Neuronal stem cell (in vitro differentiated cells): ENCODE data around the gene CLDN14.

Experiments
- DNase-seq: peaks from one replicate; pipeline ENCODE4 v3.0.0-alpha.2; 2013; ENCODE audit warnings: low spot score
- H2AFZ ChIP-seq: one replicate; pipeline ENCODE4 v1.6.1; 2013; ENCODE audit warnings: mild to moderate bottlenecking, low read length, inconsistent platforms
- H2AK5ac ChIP-seq: 2 replicates; pipeline ENCODE4 v1.6.1; 2013; ENCODE audit warnings: low read depth, mild to moderate bottlenecking, inconsistent platforms, low read length, moderate library complexity, mixed read lengths
- H2BK120ac ChIP-seq: 2 replicates; pipeline ENCODE4 v1.6.1; 2013; ENCODE audit warnings: low read depth, mild to moderate bottlenecking, inconsistent platforms, low read length, moderate library complexity, mixed read lengths
- H2BK12ac ChIP-seq: one replicate; pipeline ENCODE4 v1.6.1; 2013; ENCODE audit warnings: low read length, inconsistent platforms
- H2BK15ac ChIP-seq: 2 replicates; pipeline ENCODE4 v1.6.1; 2013; ENCODE audit warnings: mild to moderate bottlenecking, low read length, inconsistent platforms, mixed read lengths
- H2BK5ac ChIP-seq: one replicate; pipeline ENCODE4 v1.6.1; 2013; ENCODE audit warnings: inconsistent platforms, mild to moderate bottlenecking, low read length, moderate library complexity
- H3K14ac ChIP-seq: one replicate; pipeline ENCODE4 v1.6.1; 2013; ENCODE audit warnings: low read length, inconsistent platforms
- H3K18ac ChIP-seq: 2 replicates; pipeline ENCODE4 v1.6.1; 2013; ENCODE audit warnings: low read length, inconsistent platforms
- H3K23ac ChIP-seq: 2 replicates; pipeline ENCODE4 v1.6.1; 2013; ENCODE audit warnings: low read depth, mild to moderate bottlenecking, mixed read lengths, low read length, inconsistent platforms; ENCODE audit not compliant: poor library complexity
- H3K27ac ChIP-seq: replicated peaks from 3 replicates; pipeline ENCODE4 v1.5.1; 2013; ENCODE audit warnings: low read length, inconsistent platforms
- H3K27me3 ChIP-seq, 3 experiments: 2 replicates each; pipeline ENCODE4 v1.6.1; 2013; ENCODE audit warnings: low read length in 3 of 3, mild to moderate bottlenecking in 2 of 3, inconsistent platforms in 1 of 3, low read depth in 1 of 3, mixed read lengths in 1 of 3, moderate library complexity in 1 of 3; ENCODE audit not compliant: control insufficient read depth in 3 of 3, insufficient read depth in 3 of 3
- H3K36me3 ChIP-seq, 2 donors: replicated peaks in 1 of 2; 2 replicates each; pipeline ENCODE4 v1.6.1; 2013; ENCODE audit warnings: low read length in 2 of 2; ENCODE audit not compliant: control insufficient read depth in 2 of 2, insufficient read depth in 2 of 2
- H3K4ac ChIP-seq: 2 replicates; pipeline ENCODE4 v1.6.1; 2013; ENCODE audit warnings: inconsistent platforms, mild to moderate bottlenecking, low read length, moderate library complexity
- H3K4me1 ChIP-seq, 2 donors: 1 replicate in 1 of 2; 2 replicates in 1 of 2; pipeline ENCODE4 v1.6.1; 2013; ENCODE audit warnings: low read length in 2 of 2, low read depth in 1 of 2; ENCODE audit not compliant: control insufficient read depth in 2 of 2, insufficient read depth in 1 of 2
- H3K4me2 ChIP-seq: one replicate; pipeline ENCODE4 v1.6.1; 2013; ENCODE audit warnings: mild to moderate bottlenecking, low read length, inconsistent platforms; ENCODE audit not compliant: insufficient read depth, poor library complexity, severe bottlenecking
- H3K4me3 ChIP-seq, 2 donors: 2 replicates each; pipeline ENCODE4 v1.5.1; 2013; ENCODE audit warnings: low read length in 2 of 2, mild to moderate bottlenecking in 2 of 2, inconsistent platforms in 1 of 2, moderate library complexity in 1 of 2
- H3K79me1 ChIP-seq: one replicate; pipeline ENCODE4 v1.6.1; 2013; ENCODE audit warnings: low read depth, mild to moderate bottlenecking, inconsistent platforms, low read length, moderate library complexity
- H3K9ac ChIP-seq: one replicate; pipeline ENCODE4 v1.6.1; 2013; ENCODE audit warnings: mild to moderate bottlenecking, low read depth, low read length, inconsistent platforms; ENCODE audit not compliant: poor library complexity
- H3K9me3 ChIP-seq, 2 donors: replicated peaks in 1 of 2; 2 replicates each; pipeline versions ENCODE3 to v1.6.1; 2013; ENCODE audit warnings: low read length in 2 of 2, mild to moderate bottlenecking in 2 of 2, inconsistent platforms in 1 of 2, low read depth in 1 of 2, mixed read lengths in 1 of 2, moderate library complexity in 1 of 2; ENCODE audit not compliant: control insufficient read depth in 2 of 2, insufficient read depth in 1 of 2
- H4K8ac ChIP-seq: one replicate; pipeline ENCODE4 v1.6.1; 2013; ENCODE audit warnings: low read depth, mild to moderate bottlenecking, inconsistent platforms, low read length, moderate library complexity
- H4K91ac ChIP-seq: one replicate; pipeline ENCODE4 v1.6.1; 2013; ENCODE audit warnings: low read length, low read depth, mild to moderate bottlenecking, inconsistent platforms; ENCODE audit not compliant: poor library complexity
- WGBS, 2 donors: extraction: QIAGEN DNeasy Blood & Tissue Kit; methylation state at CpG; one replicate each; pipeline ENCODE4 v1.1.7; 2013; ENCODE audit warnings: missing lambda C conversion rate in 2 of 2, mixed read lengths in 1 of 2; ENCODE audit not compliant: insufficient read length in 2 of 2, insufficient replicate concordance in 1 of 2; ENCODE audit errors: extremely low coverage in 2 of 2; 5-methylcytosine and 5-hydroxymethylcytosine counted together

The CLDN14 gene

GRCh38 chr21:36415375-36415774 lies 64.5 kb downstream of the CLDN14 start:
- DNase-seq: no peak
- Histone ChIP-seq H3K4me2 (no peak overlapping the region), H3K36me3 (peaks cover 37 to 90% of the 10 kb centered on the region in 2 donors), H3K9me3 (no peaks in the 10 kb centered on the region), H3K27ac (no peak overlapping the region), H3K18ac (no peak overlapping the region), H3K79me1 (no peaks in the 10 kb centered on the region), H2BK15ac (no peak overlapping the region), H3K23ac (no peak overlapping the region), H3K4me1 (no peaks in the 10 kb centered on the region), H2BK120ac (no peak overlapping the region), H3K14ac (no peak overlapping the region), H2AFZ (no peak overlapping the region), H4K8ac (no peak overlapping the region), H2BK12ac (no peak overlapping the region), H3K4me3 (no peak overlapping the region), H3K27me3 (no peaks in the 10 kb centered on the region), H3K9ac (no peak overlapping the region), H2BK5ac (no peak overlapping the region), H3K4ac (no peak overlapping the region), H4K91ac (no peak overlapping the region), H2AK5ac (no peak overlapping the region)
- no CpG with 5 or more reads among the region's 6 CpGs for whole genome bisulfite sequencing, 2 donors

- Histone ChIP-seq H3K4me3 (no peak overlapping the region), H3K36me3 (peaks cover 37 to 97% of the 10 kb centered on the region in 2 donors), H2BK12ac (no peak overlapping the region), H2BK120ac (no peak overlapping the region), H3K27me3 (no peaks in the 10 kb centered on the region), H3K27ac (no peak overlapping the region), H3K18ac (no peak overlapping the region), H3K9me3 (no peaks in the 10 kb centered on the region), H3K79me1 (no peaks in the 10 kb centered on the region), H4K91ac (no peak overlapping the region), H3K9ac (no peak overlapping the region), H3K4me2 (no peak overlapping the region), H3K14ac (no peak overlapping the region), H3K4ac (no peak overlapping the region), H4K8ac (no peak overlapping the region), H2BK5ac (no peak overlapping the region), H2AFZ (no peak overlapping the region), H3K23ac (no peak overlapping the region), H3K4me1 (no peaks in the 10 kb centered on the region), H2AK5ac (no peak overlapping the region), H2BK15ac (no peak overlapping the region)
- no peak for DNase-seq
- WGBS, 2 donors: no CpG with 5 or more reads among the region's 11 CpGs
These were observed 67.0 kb downstream of the CLDN14 start for GRCh38 chr21:36412916-36413315.

- Histone ChIP-seq H2BK5ac (no peak overlapping the region), H3K9me3 (no peaks in the 10 kb centered on the region), H3K4ac (no peak overlapping the region), H4K8ac (no peak overlapping the region), H3K27ac (no peak overlapping the region), H2BK12ac (no peak overlapping the region), H3K36me3 (peaks cover 37 to 93% of the 10 kb centered on the region in 2 donors), H3K27me3 (no peaks in the 10 kb centered on the region), H2AFZ (no peak overlapping the region), H4K91ac (no peak overlapping the region), H3K4me3 (no peak overlapping the region), H3K9ac (no peak overlapping the region), H3K4me1 (no peaks in the 10 kb centered on the region), H2AK5ac (no peak overlapping the region), H3K79me1 (no peaks in the 10 kb centered on the region), H2BK120ac (no peak overlapping the region), H3K14ac (no peak overlapping the region), H3K23ac (no peak overlapping the region), H3K18ac (no peak overlapping the region), H2BK15ac (no peak overlapping the region), H3K4me2 (no peak overlapping the region)
- no peak for DNase-seq
- no CpG with 5 or more reads among the region's 10 CpGs for WGBS, 2 donors
These were observed 68.6 kb downstream of the CLDN14 start for GRCh38 chr21:36411301-36411700.
